GM18502 (cell line): ENCODE results near the gene MAMLD1.
"Not testable (repeated sequence)": the region's sequence is repeated elsewhere in the genome, so short reads cannot be mapped to it uniquely, and the experiment has no call there.

Experiments
- ATAC-seq: cut with Tn5 transposase; IDR thresholded peaks from one replicate; pipeline ENCODE4 v1.9.1; 2021; ENCODE audit warnings: mild to moderate bottlenecking; ENCODE audit not compliant: unreplicated experiment, poor library complexity

Gene MAMLD1, protein sequence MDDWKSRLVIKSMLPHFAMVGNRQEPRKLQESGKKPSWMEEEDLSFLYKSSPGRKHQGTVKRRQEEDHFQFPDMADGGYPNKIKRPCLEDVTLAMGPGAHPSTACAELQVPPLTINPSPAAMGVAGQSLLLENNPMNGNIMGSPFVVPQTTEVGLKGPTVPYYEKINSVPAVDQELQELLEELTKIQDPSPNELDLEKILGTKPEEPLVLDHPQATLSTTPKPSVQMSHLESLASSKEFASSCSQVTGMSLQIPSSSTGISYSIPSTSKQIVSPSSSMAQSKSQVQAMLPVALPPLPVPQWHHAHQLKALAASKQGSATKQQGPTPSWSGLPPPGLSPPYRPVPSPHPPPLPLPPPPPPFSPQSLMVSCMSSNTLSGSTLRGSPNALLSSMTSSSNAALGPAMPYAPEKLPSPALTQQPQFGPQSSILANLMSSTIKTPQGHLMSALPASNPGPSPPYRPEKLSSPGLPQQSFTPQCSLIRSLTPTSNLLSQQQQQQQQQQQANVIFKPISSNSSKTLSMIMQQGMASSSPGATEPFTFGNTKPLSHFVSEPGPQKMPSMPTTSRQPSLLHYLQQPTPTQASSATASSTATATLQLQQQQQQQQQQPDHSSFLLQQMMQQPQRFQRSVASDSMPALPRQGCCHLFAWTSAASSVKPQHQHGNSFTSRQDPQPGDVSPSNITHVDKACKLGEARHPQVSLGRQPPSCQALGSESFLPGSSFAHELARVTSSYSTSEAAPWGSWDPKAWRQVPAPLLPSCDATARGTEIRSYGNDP

DNA sequence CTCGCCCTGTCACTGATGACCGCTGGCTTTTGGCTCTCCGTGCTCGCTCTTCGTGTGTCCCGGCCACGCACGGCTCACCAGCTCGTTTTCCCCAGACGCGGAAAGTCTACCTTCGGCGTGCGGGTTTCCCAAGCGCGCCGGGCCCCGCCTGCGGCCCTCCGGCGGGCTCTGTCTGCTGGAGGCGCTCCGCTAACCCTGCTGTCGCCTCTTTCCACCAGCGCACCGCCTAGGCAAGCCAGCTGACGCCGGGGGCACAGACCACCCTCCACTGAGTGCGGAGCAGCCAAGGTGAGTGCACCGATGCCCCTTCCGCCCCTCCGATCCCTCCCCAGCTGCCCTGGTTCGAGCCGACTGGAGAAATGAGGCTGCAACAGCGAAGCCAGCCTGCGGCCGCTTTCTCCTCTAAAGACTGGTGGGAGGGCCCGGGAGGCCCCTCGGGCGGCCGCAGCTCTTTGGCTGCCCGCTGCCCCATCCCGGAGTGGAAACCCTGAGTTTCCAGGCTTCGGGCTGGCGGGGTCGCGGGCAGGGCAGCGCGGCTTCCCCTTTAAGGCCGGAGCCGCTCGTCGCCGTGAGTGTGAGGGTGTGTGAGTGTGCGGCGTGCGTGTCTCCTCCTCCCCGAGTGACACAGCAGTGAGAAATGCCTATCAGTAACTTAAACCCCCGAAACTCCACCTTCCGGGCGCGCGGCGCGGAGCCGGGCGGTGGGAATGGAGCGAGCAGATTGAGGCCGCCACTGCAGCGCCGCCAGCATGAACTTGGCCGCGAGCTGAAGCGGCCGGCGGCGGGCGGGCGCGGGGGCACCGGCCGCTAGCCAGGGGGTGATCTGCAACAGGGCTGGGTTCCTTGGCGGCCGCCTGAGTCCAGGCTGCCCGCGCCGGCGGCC, at the start of gene MAMLD1:
Gene MAMLD1 (plus strand): TSS at position 719 of the 883 bp plus-strand sequence. CDS start 82,200 bp downstream, outside the sequence.
- no peak for ATAC-seq

DNA sequence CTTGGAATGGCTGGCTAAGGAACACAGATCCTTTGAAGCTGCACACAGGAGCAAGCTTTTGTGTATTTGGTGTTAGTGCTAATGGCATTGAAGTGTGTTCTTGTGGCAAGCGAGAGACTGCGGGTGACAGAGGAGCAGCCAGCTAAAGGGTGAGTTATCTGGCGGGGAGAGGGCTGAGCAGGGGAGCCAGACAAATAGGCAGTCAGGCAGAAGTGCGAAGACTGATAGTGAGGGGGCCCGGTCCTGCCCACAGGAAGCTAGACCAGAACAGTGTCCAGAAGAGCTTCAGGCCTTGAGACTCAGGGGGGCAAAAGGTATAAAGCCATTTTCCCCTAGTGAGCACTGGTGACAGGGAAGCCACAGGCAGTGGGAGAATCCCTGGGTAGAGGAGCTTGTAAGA, 49.6 kb upstream of the MAMLD1 start:
- no peak for ATAC-seq

DNA sequence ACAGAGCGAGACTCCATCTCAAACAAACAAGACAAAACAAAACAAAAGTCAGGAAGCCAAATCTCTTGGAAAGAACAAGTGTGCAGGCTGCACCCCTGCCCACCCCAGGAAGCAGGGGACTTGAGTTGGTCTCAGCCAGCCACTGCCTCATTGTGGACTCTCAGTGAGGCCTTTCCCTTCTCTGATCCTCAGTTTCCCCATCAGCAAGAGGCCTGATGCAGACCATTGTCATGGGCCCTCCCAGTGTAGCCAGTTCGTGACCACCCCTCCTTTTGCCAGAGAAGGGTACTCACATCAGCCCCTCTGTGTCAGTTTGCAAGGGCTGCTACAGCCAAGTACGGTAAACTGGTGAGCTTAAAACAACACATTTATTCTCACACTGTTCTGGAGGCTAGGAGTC, 48.9 kb upstream of the MAMLD1 start:
- ATAC-seq, result no peak

- ATAC-seq, result no peak
Measured at GRCh38 chrX:150316564-150316963, 46.6 kb upstream of the MAMLD1 start.

DNA sequence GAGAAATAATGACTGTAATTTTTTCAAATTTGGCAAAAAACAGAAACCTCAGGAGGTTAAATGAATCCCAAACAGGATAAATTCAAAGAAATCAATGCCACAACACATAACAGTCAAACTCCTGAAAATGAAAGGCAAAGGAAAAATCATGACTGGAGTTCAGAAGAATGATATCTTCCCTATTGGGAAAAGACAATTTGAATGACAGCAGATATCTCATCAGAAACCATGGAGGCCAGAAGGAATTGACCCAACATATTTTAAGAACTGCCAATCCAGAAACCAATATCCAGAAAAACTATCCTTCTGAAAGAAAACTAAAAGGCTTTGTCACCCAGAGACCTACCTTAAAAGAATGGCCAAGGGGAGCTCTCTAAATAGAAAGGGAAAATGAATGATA, 40.1 kb upstream of the MAMLD1 start:
- no peak for ATAC-seq

DNA sequence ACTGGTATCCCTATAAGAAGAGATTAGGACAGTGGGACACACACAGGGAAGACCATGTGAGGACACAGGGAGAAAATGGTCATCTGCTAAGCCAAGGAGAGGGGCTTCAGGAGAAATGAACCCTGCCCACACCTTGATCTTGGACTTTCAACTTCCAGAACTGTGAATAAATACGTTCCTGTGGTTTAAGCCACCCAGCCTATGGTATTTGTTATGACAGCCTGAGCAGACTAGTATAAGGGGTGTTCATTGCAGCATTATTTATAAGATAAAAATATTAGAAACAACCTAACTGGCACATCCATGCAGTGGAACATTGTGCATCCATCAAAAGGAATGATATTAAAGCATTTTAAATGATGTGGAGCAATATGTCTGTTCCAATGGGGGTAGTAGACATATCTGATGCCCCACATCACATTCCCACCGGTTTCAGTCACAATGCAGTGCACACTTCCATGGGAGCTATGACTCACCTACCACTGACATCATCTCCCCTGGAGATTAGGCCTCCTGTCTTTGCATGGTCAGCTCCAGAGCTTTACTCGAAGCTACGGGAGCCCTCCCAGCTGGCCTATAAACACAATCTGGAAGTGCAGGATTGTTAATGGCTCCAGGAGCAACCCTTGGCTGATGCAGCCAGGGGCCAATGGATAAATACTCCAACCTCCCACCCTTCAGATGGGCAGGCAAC, 38.9 kb upstream of the MAMLD1 start:
- no peak for ATAC-seq

GRCh38 chrX:150324919-150325318, 38.2 kb upstream of the MAMLD1 start:
- no peak for ATAC-seq

- no peak for ATAC-seq
Measured at GRCh38 chrX:150326541-150327247, 36.4 kb upstream of the MAMLD1 start.

DNA sequence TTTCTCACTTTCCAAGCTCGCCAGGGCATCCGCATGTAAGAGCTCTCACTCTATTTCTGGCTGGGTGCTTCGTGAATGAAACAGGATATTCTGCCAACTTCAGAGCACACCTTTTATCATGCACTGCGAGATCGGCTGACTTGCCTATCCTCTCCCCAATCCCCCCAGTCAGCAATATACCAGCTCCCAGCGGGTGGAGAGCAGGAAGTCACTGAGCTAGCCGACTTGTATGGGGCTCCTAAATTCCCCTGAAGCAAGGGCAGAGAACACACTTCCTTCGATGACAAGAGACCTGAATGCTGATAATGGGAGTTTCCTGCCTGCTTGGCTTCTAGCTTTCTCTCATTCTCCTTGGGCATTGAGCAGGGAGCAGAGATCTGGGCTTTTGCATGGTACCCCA, 33.8 kb upstream of the MAMLD1 start:
- no peak for ATAC-seq

DNA sequence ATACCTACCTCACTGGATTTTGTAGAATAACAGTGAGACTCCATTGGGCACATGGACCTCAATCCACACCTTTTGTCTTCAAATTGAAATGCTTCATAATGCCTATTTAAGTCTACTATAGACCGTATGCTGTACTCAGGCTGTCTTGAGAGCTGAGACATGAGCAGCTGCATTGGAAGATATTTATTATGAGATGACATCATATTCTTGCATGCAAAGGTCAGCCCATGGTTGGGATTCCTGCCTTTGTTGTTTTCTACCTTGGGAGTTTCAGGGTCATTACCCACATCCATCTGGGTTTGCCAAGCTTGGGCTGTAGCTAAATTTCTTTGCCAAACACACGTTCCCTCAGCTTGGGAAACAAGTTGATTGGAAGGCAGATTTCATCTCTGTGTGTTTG, 33.2 kb upstream of the MAMLD1 start:
- ATAC-seq, result no peak

DNA sequence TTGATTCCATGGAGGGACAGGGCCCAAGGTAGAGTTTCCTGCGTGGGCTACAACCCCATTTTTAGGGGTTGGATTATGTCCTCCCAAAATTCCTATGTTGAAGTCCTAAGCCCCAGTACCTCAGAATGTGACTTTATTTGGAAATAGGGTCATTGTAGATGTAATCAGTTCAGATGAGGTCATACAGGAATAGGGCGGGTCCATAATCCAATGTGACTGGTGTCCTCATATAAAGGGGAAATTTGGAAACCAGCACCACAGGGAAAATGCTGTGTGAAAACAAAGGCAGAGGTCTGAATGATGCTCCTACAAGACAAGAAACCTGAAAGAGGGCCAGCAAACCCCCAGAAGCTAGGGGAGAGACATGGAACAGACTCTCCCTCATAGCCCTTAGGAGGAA, 31.1 kb upstream of the MAMLD1 start:
- ATAC-seq, result no peak

- ATAC-seq, result no peak
Measured at GRCh38 chrX:150334100-150334499, 29.0 kb upstream of the MAMLD1 start.

DNA sequence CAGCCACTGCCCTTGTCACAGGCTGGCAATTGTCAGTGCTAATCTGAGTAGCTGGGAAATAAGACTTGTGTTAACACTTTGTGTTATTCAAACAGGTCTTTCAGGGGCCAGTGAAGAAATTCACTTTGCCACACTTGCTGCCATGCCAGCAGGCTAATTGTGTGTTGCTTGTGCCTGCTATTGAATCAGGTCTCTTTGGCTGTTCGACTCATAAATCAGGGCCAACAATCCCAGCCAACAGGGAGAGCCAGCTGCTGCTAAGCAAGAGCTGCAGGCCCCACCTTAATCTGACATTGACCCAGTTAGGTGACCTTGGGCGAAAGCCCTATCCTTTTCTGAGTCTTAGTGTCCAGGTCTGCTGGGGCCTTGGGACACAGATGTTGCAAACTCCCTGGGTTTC, 28.1 kb upstream of the MAMLD1 start:
- no peak for ATAC-seq

- ATAC-seq, result no peak
Measured at GRCh38 chrX:150337026-150337425, 26.1 kb upstream of the MAMLD1 start.

DNA sequence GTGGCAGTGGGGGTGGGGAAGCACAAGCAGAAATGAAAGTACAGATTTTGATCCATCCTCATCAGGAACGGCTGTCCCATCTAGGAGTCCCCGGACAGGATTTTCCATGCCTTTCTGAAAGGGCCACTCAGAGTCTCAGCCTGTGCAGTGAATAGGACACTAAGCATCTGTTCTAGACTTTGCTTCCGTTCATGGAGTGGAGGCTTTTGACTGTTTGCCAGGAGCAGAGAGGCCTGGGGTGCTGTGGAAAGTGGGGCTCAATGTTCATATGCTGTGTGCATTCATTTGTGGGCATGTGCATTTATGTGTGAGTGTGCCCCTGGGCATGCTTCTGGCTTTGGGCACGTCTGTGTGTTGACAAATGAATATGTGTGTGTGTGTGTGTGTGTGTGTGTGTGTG, 25.6 kb upstream of the MAMLD1 start:
- ATAC-seq, result no peak

- ATAC-seq, result no peak
Measured at GRCh38 chrX:150338615-150339014, 24.5 kb upstream of the MAMLD1 start.

- ATAC-seq, result no peak
Measured at GRCh38 chrX:150339736-150340135, 23.4 kb upstream of the MAMLD1 start.

- ATAC-seq, result not testable (repeated sequence)
Measured at GRCh38 chrX:150340326-150340725, 22.8 kb upstream of the MAMLD1 start.

GRCh38 chrX:150347471-150347870, 15.6 kb upstream of the MAMLD1 start:
- no peak for ATAC-seq
